ENCODE results near the gene PHLDA1. TPM values are rescaled to one million over a fixed set of nuclear protein-coding genes. Genes with fewer than 3 reads are reported as not detected.

Gene PHLDA1
- total and polyA plus RNA-seq, 2 experiments from 2014 or later, result 35.7 to 36.2 TPM

- Histone ChIP-seq H3K4me2 (ENCODE audit: unreplicated experiment) (no peak overlapping the region), H3K27ac (no peak overlapping the region), H3K27me3 (replicated peaks; ENCODE audit: insufficient read depth) (no peaks in the 10 kb centered on the region), H3K36me3 (ENCODE audit: low read depth) (peaks cover 52% of the 10 kb centered on the region), H3K4me3 (no peak overlapping the region), H4K20me1 (ENCODE audit: insufficient read depth) (no peaks in the 10 kb centered on the region), H3K9me2 (ENCODE audit: insufficient read depth) (no peaks in the 10 kb centered on the region), H3F3A (ENCODE audit: insufficient read depth) (peaks cover 51% of the 10 kb centered on the region), H3K9ac (no peak overlapping the region), H3K79me2 (ENCODE audit: insufficient read depth) (no peaks in the 10 kb centered on the region), H3K9me3 (ENCODE audit: low read depth) (no peaks in the 10 kb centered on the region), H2AFZ (no peak overlapping the region), H3K4me1 (ENCODE audit: insufficient read depth) (peaks cover 15% of the 10 kb centered on the region; the same call in 1 of the 2 replicates)
- 95 to 98% methylated on average over 4 of the region's 4 CpGs for WGBS, 2 experiments (ENCODE audit: low coverage in 1 of 2, low lambda C conversion rate in 2 of 2, missing lambda C conversion rate in 2 of 2)
- in situ Hi-C loops (cut with MboI), result no loop called here
- no peak for DNase-seq
- TF ChIP-seq EZH2 (IDR thresholded peaks at IDR 0.05; ENCODE audit: insufficient read depth, poor library complexity, severe bottlenecking) (no peak), EZH2phosphoT487 (IDR thresholded peaks at IDR 0.05; ENCODE audit: insufficient read depth, low read depth) (no peak)
Measured at GRCh38 chr12:76043377-76043776, 11.8 kb upstream of the PHLDA1 start.

- H3K27me3 ChIP-seq (replicated peaks; ENCODE audit: insufficient read depth), result no peaks in the 10 kb centered on the region
- DNase-seq, result no peak
- H4K20me1 ChIP-seq (ENCODE audit: insufficient read depth), result no peaks in the 10 kb centered on the region
- H3K9me3 ChIP-seq (ENCODE audit: low read depth), result no peaks in the 10 kb centered on the region
- H3K36me3 ChIP-seq (ENCODE audit: low read depth), result peaks cover 41% of the 10 kb centered on the region
- peaks cover 21% of the 10 kb centered on the region; the same call in 1 of the 2 replicates for H3K4me1 ChIP-seq (ENCODE audit: insufficient read depth)
- no peaks in the 10 kb centered on the region for H3K79me2 ChIP-seq (ENCODE audit: insufficient read depth)
- H3K27ac ChIP-seq, result no peak overlapping the region
- peaks cover 58% of the 10 kb centered on the region for H3F3A ChIP-seq (ENCODE audit: insufficient read depth)
- TF ChIP-seq EZH2phosphoT487 (IDR thresholded peaks at IDR 0.05; ENCODE audit: insufficient read depth, low read depth) (no peak), EZH2 (IDR thresholded peaks at IDR 0.05; ENCODE audit: insufficient read depth, poor library complexity, severe bottlenecking) (no peak)
- no peak overlapping the region for H3K9ac ChIP-seq
- H3K9me2 ChIP-seq (ENCODE audit: insufficient read depth), result no peaks in the 10 kb centered on the region
- WGBS, 2 experiments (ENCODE audit: low coverage in 1 of 2, low lambda C conversion rate in 2 of 2, missing lambda C conversion rate in 2 of 2), result 95 to 98% methylated on average over 2 of the region's 2 CpGs
- H2AFZ ChIP-seq, result no peak overlapping the region
- no peak overlapping the region for H3K4me2 ChIP-seq (ENCODE audit: unreplicated experiment)
- in situ Hi-C loops (cut with MboI), result no loop called here
- no peak overlapping the region for H3K4me3 ChIP-seq
Measured at GRCh38 chr12:76042147-76042546, 10.6 kb upstream of the PHLDA1 start.

DNA sequence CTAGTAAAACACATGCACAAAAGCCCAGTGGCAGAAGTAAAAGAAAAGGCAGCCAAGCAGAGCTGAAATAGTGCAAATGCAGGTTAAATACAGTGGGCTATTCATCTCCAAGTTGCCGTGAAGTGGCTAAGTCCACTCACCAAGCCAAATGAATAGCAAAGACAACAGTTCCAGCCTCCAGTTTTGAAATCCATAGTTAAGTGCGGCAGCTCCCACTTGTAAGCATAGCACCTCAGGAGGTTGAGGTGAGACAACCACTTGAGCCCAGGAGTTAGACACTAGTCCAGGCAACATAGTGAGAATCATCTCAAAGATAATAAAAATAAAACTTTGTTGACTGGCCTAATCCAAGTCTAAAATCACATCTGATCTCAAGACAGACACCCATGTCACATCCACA lies 9.8 kb upstream of the PHLDA1 start:
- Histone ChIP-seq H3K9me2 (ENCODE audit: insufficient read depth) (no peaks in the 10 kb centered on the region), H3K4me3 (no peak overlapping the region), H3K36me3 (ENCODE audit: low read depth) (peaks cover 34% of the 10 kb centered on the region), H3K27ac (no peak overlapping the region), H3K9me3 (ENCODE audit: low read depth) (no peaks in the 10 kb centered on the region), H2AFZ (no peak overlapping the region), H3K79me2 (ENCODE audit: insufficient read depth) (peaks cover under 1% of the 10 kb centered on the region; the same call in 1 of the 2 replicates), H3K4me2 (ENCODE audit: unreplicated experiment) (no peak overlapping the region), H3K9ac (no peak overlapping the region), H3K27me3 (replicated peaks; ENCODE audit: insufficient read depth) (no peaks in the 10 kb centered on the region), H3F3A (ENCODE audit: insufficient read depth) (peaks cover 57% of the 10 kb centered on the region), H4K20me1 (ENCODE audit: insufficient read depth) (no peaks in the 10 kb centered on the region), H3K4me1 (ENCODE audit: insufficient read depth) (peaks cover 21% of the 10 kb centered on the region; the same call in 1 of the 2 replicates)
- TF ChIP-seq EZH2 (IDR thresholded peaks at IDR 0.05; ENCODE audit: insufficient read depth, poor library complexity, severe bottlenecking) (no peak), EZH2phosphoT487 (IDR thresholded peaks at IDR 0.05; ENCODE audit: insufficient read depth, low read depth) (no peak)
- no peak for DNase-seq
- 97 to 98% methylated on average over 2 of the region's 2 CpGs for WGBS, 2 experiments (ENCODE audit: low coverage in 1 of 2, low lambda C conversion rate in 2 of 2, missing lambda C conversion rate in 2 of 2)
- in situ Hi-C loops (cut with MboI), result no loop called here

- no peak for TF ChIP-seq EZH2 (IDR thresholded peaks at IDR 0.05; ENCODE audit: insufficient read depth, poor library complexity, severe bottlenecking)
- no peak for TF ChIP-seq EZH2phosphoT487 (IDR thresholded peaks at IDR 0.05; ENCODE audit: insufficient read depth, low read depth)
- no peaks in the 10 kb centered on the region for H3K9me2 ChIP-seq (ENCODE audit: insufficient read depth)
- WGBS, 2 experiments (ENCODE audit: low coverage in 1 of 2, low lambda C conversion rate in 2 of 2, missing lambda C conversion rate in 2 of 2), result 93 to 97% methylated on average over 4 of the region's 4 CpGs
- H3K9ac ChIP-seq, result no peak overlapping the region
- H3K27me3 ChIP-seq (replicated peaks; ENCODE audit: insufficient read depth), result no peaks in the 10 kb centered on the region
- in situ Hi-C loops (cut with MboI), result no loop called here
- no peaks in the 10 kb centered on the region for H3K9me3 ChIP-seq (ENCODE audit: low read depth)
- no peak overlapping the region for H3K4me3 ChIP-seq
- peaks cover 27% of the 10 kb centered on the region for H3K36me3 ChIP-seq (ENCODE audit: low read depth)
- no peak for DNase-seq
- H3K4me2 ChIP-seq (ENCODE audit: unreplicated experiment), result no peak overlapping the region
- no peak overlapping the region for H3K27ac ChIP-seq
- peaks cover 21% of the 10 kb centered on the region; the same call in 1 of the 2 replicates for H3K4me1 ChIP-seq (ENCODE audit: insufficient read depth)
- peaks cover 65% of the 10 kb centered on the region for H3F3A ChIP-seq (ENCODE audit: insufficient read depth)
- no peaks in the 10 kb centered on the region for H4K20me1 ChIP-seq (ENCODE audit: insufficient read depth)
- no peak overlapping the region for H2AFZ ChIP-seq
- H3K79me2 ChIP-seq (ENCODE audit: insufficient read depth), result peaks cover 10% of the 10 kb centered on the region
Measured at GRCh38 chr12:76040461-76040860, 8.9 kb upstream of the PHLDA1 start.

Data from GM23248 (cell line).